ENCODE data around the gene PITX2.

GRCh38 chr4:110628663-110629213 is 5.9 kb upstream of the PITX2 start:
- no peak for TF ChIP-seq CTCF (IDR thresholded peaks at IDR 0.05)
- no peak for TF ChIP-seq POLR2AphosphoS5 (IDR thresholded peaks at IDR 0.05)
- no peak for TF ChIP-seq POLR2A (IDR thresholded peaks at IDR 0.05)
